Measurements from ENCODE around the gene PAOX.

PAOX gene

DNA sequence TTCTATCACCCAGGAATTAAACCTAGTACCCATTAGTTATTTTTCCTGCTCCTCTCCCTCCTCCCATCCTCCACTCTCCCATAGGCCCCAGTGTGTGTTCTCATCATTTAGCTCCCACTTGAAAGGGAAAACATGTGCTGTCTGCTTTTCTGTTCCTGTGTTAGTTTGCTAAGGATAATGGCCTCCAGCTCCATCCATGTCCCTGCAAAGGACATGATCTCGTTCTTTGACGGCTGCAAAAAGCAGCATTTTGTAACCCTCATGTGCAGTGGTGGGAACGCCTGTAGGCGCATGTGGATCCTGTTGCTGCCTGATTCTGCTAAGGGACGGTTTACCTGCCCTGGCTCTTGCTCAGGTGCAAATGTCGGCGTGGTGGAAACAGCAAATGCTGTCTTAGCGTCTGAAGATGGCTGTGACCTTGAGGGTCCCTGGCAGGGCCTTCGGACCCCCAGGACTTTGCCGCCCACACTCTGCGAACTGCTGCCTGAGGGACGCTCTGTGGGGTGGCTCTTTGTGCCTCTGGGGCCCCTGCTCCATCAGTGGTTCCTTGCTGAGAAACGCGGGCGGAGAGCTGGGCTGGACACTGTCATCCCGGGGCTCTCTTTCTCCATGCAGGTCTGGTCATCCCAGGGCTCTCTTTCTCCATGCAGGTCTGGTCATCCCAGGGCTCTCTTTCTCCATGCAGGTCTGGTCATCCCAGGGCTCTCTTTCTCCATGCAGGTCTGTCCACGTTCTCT lies 9.3 kb downstream of the PAOX start:
- DNase-seq = no peak

DNA sequence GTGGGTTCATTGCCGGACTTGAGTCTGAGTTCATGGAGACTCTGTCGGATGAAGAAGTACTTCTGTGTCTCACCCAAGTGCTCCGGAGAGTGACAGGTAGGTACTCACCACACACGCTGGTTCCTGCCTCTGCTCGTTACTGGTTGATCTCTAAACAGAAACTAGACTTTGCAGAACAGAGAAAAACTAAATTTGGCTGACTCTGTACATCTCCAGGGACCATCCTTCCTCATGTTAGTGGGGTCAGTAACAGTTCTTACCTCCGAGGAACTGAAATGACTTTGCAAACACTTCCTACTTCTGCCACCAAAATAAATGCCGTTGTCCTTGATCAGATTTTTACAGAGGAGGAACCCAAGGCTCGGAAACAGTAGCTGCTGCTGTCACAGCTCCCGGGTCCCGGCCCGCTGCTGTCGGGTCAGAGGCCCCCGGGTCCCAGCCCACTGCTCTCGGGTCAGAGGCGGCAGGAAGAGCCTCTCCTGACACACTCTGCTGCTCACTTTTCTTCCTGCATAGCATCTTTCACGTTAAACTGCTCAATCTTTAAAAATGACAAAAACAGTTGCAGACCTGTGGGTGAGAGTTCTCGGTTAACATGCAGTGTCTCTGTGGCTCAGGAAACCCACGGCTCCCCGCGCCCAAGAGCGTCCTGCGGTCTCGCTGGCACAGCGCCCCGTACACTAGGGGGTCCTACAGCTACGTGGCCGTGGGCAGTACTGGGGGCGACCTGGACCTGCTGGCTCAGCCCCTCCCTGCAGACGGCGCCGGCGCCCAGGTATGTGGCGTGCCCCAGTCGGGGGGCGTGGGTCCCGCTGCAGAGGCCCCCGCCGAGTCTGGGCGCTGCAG lies 10.1 kb downstream of the PAOX start:
- DNase-seq = peak in 1 of 2 experiments; percentile 23

DNA sequence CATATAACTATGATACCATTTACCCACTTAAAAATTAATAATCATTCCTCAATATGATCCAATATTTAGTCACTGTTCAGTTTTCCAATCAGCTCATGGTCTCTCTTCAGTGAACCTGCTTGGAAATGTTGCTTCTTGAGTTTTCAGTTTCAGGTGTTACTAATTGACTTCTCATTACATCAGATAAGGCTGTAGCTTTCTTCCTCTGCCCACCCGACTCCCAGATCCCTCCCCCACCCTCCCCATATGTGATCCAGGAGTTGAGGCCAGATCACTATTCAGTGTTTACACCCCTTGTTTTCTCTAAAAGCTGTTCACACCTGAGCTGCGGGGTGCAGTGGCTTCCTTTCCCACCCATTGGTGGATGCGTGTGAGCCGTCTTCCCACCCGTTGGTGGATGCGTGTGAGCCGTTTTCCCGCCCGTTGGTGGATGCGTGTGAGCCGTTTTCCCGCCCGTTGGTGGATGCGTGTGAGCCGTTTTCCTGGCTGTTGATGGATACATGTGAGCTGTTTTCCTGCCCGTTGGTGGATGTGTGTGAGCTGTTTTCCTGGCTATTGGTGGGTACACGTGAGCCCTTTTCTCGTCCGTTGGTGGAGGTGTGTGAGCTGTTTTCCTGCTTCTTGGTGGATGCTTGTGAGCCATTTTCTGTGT lies 11.7 kb downstream of the PAOX start:
- no peak for DNase-seq

DNA sequence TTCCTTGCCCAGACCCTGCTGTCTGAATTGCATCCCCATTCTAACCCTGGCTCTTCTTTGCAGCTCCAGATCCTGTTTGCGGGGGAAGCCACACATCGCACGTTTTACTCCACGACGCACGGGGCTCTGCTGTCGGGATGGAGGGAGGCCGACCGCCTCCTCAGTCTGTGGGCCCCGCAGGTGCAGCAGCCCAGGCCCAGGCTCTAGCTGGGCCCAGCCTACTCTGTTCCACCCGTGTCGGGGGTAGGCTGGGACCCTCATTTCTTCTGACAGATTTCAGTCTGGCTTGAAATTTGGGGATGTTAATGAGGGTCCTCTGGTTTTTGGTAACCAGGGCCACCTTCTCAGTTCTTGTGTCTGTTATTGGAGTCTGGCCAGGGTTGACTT lies 12.2 kb downstream of the PAOX start:
- DNase-seq = no peak

DNA sequence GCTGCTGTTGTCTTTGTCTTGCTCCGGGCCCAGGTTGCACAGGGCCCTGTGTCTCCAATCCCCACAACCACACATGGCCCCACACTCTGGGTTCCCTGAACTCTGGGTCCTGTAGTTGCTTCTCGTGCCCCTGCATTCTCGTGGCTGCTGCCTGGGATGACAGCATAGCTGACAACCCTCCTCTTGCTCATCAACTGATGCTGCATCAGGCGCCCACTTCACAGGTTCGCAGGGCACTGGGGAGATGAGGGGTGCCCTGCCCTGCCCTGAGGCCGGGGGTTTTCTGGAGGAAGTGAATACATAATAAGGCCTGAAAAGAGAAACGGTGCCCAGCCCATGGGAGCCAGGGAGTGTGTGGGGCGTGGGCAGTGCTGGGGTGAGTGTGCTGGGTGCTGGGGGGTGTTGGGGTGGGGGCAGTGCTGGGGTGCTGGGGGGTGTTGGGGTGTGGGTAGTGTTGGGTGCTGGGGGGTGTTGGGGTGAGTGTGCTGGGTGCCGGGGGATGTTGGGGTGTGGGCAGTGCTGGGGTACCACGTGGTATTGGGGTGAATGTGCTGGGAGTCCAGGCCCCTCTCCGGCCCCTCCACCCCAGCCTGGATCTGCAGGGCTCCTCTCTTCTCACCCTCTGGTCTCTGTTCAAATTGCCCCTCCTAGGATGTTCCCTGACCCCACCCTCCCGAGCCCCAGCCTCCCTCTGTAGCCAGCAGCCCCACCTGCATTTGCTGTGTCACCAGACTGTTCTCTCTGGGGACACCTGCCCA lies 12.9 kb downstream of the PAOX start:
- no peak for DNase-seq

DNA sequence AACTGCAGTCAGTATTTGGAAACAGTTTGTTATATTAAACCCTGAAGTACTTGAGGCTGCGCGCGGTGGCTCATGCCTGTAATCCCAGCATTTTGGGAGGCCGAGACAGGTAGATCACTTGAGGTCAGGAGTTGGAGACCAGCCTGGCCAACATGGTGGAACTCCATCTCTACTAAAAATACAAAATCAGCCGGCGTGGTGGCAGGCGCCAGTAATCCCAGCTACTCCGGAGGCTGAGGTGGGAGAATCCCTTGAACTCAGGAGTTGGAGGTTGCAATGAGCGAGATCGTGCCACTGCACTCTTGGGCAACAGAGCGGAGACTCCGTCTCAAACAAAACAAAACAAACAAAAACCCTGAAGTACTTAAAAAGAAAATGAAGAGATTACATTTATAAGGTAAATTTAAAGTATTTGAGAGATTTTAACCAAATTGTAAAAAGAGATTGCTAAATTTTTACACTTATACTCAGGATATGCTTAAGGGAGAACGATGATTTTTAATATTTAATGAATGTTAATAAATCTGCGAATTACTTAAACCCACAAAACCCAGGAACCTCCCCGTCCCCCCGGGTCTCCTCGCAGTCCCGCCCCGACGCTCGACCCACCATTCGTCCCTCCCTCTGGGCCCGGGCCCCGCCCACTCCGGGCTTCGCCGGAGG lies 14.5 kb downstream of the PAOX start:
- DNase-seq = no peak

DNA sequence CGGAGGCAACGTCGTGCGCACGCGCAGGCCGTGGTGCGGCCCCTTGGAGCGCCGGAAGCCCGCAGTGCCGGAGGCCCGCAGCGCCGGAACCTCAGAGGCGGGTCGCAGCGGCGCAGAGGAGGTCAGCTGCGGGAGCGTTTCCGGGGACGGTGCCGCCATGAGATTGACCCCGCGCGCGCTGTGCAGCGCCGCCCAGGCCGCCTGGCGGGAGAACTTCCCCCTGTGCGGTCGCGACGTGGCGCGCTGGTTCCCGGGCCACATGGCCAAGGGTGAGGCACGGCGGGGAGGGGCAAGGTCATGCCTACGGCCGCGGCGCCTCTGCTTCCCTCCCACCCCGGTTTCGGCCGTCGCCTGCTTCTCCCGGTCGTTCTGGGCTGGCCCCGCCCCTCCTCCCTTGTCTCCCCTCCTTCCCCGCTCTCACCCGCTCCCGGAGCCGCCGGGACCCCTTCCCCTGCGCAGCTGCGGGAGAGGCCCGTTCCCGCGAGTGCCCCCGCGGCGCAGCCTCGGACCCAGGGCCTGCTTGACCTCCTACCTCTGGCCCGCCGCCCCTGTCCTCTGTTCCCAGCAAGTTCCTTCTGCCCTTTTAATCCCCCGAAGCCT lies 15.1 kb downstream of the PAOX start, which contains the start of gene MTG1:
Gene MTG1 (plus strand): TSS at position 94 of the 600 bp plus-strand sequence. CDS start 64 bp downstream, at position 158.
- DNase-seq = peak; percentile 92 to 96

DNA sequence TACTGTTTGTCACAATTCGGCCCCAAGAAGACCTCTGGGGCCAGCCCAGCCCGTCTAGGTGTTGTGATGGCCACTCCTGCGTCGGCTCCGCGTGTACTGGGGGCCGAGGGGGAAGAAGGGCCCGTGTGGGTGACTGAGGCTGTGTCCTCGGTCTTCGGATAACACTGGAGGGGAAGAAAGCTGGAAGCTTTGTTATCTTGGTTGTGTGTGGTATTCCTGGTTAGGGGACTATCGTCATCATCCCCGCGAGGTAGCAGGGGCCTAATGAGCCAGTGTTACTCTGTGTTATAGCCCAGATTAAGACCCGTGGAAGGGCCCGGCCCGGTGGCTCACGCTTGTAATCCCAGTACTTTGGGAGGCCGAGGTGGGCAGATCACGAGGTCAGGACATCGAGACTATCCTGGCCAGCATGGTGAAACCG lies 15.7 kb downstream of the PAOX start:
- no peak for DNase-seq

DNA sequence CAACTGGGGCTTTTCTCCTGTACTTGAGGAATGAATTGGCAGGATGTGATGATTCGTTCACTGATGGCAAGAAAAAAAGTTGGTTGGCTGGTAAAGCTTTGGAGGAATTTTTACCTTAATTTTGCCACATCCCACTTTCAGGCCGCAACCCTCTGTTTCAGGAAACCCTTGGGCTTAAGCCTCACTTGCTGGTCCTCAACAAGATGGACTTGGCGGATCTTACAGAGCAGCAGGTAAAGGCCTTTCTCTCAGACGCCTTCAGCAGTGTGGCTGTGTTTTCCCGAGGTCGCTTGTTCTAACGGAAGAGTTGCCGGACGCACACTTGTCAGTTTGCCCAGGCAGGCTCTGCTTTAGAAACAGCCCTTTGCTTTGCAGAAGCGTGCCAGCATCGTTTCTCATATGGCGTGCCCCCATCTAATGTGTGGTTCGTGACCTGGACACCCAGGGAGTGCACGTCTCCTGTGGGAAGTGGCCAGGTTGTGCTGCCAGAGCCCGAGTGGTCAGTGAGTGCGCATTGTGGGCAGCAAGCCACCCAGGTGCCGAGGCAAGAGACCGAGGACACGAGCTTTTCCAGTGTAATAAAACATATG lies 17.1 kb downstream of the PAOX start:
- no peak for DNase-seq

DNA sequence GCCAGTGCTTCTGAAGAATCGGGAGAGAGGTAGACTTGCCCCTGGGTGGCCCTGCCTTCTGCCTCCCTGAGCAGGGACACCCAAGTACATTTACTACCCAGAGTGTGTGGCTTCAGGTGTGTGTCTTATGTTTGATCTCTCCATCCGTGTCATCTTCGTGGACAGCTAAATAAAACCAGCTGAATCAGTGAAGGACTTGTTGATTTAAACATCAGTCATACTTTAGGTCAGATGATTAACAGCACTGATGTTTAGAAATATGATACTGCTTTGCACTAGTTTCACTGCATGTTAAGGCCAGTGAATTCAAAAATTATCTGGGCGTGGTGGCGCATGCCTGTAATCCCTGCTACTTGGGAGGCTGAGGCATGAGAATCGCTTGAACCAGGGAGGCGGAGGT lies 18.9 kb downstream of the PAOX start:
- no peak for DNase-seq

DNA sequence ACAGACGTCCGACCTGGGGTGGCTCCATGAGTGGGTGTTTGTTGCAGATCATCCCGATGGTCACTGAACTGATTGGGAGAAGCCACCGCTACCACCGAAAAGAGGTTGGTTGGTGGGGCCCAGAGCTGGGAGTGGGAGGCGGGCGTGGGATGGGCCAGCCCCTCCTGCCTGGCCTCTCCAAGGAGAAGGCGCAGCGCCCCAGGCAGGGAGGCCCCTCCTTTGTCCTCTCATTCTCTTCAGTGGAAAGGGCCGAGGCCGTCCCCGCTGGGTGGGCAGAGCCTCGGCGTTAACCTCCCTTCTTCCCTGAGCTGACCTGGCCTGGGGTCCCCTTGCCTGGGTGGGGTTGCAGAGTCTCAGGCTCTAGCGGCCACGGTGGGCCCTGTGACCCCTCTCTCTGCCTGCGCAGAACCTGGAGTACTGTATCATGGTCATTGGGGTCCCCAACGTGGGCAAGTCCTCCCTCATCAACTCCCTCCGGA lies 20.1 kb downstream of the PAOX start:
- no peak for DNase-seq

DNA sequence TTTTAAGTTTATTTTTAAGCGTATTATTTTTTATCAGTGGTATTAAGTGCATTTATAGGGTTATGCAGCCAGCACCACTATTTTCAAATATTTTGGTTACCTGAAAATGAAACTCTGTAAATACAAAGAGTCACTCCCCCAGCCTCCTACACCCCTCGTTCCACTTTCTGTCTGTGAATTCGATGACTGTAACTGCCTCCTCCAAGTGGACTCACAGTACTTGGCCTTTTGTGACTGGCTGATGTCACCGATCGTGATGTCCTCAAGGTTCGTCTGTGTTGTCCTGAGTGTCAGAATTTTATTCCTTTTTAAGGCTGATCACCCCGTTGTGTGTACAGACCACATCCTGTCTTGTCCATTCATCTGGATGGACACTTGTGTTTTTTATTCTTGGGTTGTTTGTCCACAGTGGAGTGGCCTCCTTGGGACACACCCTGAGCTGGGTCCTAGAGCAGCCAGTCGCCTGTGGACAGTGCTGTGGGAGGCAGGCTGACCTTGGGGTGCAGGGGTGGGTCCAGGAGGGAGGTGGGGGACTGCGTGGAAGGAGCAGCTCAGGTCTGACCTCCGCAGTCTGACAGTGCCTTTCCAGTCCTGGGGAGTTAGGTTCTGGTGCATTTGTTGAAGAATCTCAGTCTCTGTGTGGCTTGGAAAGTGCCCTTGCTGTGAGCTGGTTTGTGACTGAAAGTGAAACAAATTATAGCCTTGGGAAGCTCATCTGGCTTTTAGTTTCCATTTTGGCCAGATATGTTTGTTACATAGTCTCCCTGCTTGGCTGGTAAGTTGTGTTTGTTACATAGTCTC lies 21.8 kb downstream of the PAOX start:
- DNase-seq = no peak

DNA sequence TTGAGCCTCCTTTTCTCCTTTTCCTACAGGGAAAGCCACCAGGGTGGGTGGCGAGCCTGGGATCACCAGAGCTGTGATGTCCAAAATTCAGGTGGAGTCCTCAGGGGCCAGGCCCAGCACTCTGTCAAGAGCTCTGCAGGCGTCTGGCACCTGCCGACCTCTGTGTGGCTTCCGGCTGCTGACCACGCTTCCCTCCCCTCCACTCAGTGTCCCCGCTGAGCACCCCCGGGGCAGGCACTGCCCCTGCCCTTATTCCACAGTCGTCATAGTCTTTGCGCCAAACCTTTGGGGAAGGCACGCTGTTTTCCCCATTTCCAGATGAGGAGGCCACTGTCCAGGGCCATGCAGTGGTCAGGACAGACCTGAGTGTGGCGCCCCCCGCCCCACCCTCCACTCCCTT lies 22.4 kb downstream of the PAOX start:
- no peak for DNase-seq

DNA sequence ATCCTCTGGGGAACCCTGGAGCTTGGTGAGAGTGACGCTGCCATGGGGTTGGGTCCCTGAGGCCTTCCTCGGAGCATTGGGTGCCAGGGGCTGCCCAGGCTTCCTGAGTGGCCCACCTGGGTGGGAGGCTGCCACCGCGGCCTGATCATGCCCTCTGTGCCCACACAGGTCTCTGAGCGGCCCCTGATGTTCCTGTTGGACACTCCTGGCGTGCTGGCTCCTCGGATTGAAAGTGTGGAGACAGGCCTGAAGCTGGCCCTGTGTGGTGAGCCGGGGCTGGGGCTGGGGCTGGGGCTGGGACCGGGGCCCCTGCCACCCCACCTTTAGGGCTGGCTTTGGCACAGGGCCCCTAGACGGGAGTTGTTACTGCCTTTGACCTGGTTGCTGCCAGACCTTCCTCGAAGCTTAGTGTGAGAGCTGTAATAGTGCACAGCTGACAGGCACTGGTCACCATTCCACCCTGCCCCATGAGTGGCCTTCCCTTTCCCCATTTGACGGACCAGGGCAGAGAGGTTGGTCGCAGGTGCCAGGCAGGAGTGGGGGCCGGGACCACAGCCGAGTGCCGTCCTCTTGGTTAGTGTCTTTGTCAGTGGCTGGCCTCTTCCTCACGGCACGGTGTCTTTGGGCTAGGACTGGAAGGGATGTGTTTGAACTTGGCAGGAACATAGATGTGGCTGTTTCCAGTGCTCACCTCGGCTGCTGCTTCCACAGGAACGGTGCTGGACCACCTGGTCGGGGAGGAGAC lies 23.1 kb downstream of the PAOX start:
- DNase-seq = no peak

DNA sequence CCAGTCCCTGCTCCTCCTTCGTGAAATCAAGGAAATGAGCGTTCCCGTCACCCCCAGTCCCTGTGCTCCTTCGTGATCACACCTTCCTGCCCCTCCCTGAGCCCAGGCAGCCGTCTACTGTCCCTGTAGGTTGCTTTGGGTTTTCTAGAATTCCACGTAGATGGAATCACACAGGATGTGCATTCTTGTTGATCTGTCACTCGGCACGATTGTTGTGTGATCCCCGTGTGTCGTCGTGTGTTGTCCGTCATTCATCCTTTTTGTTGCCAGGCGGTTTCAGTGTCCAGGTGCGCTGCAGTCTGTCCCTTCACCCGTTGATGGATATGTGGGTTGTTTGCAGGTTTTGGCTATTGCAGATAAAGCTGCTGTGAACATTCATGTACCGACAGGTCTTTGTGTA lies 24.3 kb downstream of the PAOX start:
- DNase-seq = no peak

DNA sequence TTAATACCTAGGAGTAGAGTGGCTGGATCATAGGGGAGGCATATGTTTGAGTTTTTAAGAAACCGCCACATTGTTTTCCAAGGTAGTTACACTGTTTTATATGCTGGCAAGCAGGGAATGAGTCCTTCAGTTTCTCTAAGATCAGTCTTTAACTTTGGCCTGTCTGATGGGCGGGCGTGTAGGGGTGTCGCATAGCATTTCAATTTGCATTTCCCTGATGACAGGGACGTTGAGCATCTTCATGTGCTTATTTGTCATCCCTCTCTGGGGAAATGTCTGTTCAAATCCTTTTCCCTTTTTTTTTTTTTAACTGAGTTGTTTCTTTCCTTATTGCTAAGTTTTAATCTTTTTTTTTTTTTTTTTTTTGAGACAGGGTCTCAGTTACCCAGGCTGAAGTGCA lies 24.7 kb downstream of the PAOX start:
- no peak for DNase-seq

DNA sequence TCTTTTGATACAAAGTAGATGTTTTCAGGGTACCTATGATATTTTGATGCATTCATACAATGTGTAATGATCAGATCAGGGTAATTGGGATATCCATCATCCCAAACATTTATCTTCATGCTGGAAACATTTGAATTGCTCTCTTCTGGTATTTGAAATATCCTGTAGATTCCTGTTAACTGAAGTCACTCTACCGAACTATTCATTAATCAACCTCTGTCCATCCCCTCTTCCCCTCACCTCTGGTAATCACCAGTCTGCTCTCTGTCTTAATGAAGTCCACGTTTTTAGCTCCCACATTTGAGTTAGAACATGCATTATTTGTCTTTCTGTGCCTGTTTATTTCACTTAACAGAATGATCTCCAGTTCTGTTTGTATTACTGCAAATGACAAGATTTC lies 26.2 kb downstream of the PAOX start:
- DNase-seq = no peak

DNA sequence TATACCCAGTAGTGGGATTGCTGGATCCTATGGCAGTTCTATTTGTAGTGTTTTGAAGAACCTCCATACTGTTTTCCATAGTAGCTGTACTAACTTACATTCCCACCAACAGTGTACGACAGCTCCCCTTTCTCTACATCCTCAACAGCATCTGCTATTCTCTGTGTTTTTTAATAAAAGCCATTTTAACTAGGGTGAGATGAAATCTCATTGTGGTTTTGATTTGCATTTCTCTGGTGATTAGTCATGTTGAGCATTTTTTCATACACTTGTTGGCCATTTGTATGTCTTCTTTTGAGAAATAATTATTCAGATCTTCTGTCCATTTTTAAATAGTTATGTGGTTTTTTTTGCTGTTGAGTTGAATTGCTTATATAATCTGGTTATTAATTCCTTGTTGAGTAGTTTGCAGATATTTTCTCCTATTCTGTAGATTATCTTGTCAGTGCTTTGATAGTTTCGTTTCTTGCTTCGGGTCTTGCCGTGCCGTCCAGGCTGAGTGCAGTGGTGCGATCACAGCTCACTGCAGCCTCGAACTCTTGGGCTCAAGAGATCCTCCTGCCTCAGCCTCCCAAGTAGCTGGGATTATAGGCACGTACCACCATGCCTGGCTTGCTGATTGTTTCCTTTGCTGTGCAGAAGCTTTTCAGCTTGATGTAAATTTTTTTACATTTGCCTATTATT lies 26.9 kb downstream of the PAOX start:
- DNase-seq = no peak

All from stimulated activated CD4-positive, alpha-beta T cell treated with anti-CD3 and anti-CD28 coated beads, Interleukin-4, amount 100 ng/mL, for 4 hours (primary cell).